Measurements from ENCODE around the gene PTGIR. TPM values are rescaled to one million over a fixed set of nuclear protein-coding genes. Genes with fewer than 3 reads are reported as not detected.

Gene PTGIR
- total RNA-seq, 1 experiment from 2014 or later = 0.14 TPM

DNA sequence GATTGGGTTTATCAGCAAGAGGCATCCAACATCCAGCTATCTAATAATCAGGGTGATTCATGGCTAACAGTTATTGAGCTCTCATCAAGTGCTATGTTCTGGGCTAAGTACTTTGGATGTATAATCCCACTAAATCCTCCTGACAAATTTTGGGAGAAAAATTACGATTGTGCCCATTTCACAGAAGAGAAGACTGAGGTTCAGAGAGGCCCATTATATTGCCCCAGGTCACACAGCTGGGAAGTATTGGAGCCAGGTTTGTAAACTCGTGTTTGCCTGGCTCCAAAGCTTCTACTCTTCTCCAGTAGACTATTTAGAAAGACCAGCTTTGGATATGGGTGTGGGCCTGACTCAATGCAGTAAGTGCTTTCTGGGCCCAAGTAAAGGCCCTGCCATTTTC lies 44.6 kb downstream of the PTGIR start:
- no peaks in the 10 kb centered on the region for H3K27me3 ChIP-seq (ENCODE audit: control insufficient read depth, insufficient read depth, low read length)

DNA sequence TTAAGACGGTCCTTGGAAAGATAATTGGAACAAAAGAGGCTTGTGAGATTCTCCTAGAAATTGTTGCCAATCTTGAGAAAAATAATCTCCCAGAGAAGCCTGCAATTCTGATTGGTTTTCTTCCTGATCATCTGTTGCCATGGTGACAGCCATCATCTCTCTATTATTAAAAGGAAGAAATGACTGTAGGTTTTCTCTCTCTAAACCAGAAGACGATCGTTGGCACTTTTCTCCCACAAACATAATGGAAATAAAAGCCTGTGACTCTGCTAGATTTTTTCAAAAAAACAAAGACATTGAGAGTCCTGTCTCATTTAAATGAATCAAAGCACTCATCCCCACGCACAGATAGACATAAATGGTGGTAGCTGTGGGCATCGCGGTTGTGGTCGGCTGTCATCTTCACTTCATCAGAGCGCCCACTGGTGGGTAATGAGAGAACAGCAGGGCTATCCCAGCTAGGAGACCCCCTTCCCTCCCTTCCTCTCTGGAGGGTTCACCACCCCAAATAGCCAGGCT lies 45.5 kb downstream of the PTGIR start:
- H3K27me3 ChIP-seq (ENCODE audit: control insufficient read depth, insufficient read depth, low read length) = no peaks in the 10 kb centered on the region
- H3K4me3 ChIP-seq (ENCODE audit: insufficient read depth, low read depth, low read length) = no peak overlapping the region
- DNase-seq = peak; percentile 81

More for the DNA sequence above, 44.6 kb downstream of the PTGIR start:
- Histone ChIP-seq H3K36me3 (replicated peaks; ENCODE audit: control insufficient read depth, insufficient read depth, low read length) (no peaks in the 10 kb centered on the region), H3K4me3 (ENCODE audit: insufficient read depth, low read depth, low read length) (no peak overlapping the region)
- DNase-seq = no peak

DNA sequence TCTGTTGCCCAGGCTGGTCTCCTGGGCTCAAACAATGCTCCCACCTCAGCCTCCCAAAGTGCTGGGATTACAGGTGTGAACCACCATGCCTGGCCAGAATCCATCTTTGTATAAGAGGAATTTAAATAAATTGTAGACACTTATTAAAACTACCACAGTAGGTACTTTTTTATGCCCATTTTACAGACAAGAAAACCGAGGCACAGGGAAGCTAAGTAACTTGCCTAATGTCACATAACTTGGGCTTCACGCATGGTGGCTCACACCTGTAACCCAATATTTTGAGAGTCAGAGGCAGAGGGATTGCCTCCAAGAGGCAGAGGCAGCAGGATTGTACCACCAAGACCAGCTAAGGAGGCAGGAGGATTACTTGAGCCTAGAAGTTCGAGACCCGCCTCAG lies 46.4 kb downstream of the PTGIR start:
- Histone ChIP-seq H3K4me3 (ENCODE audit: insufficient read depth, low read depth, low read length) (no peak overlapping the region), H3K36me3 (replicated peaks; ENCODE audit: control insufficient read depth, insufficient read depth, low read length) (no peaks in the 10 kb centered on the region), H3K27me3 (ENCODE audit: control insufficient read depth, insufficient read depth, low read length) (no peaks in the 10 kb centered on the region)
- no peak for DNase-seq

More for the DNA sequence above, 45.5 kb downstream of the PTGIR start:
- H3K36me3 ChIP-seq (replicated peaks; ENCODE audit: control insufficient read depth, insufficient read depth, low read length) = no peaks in the 10 kb centered on the region

DNA sequence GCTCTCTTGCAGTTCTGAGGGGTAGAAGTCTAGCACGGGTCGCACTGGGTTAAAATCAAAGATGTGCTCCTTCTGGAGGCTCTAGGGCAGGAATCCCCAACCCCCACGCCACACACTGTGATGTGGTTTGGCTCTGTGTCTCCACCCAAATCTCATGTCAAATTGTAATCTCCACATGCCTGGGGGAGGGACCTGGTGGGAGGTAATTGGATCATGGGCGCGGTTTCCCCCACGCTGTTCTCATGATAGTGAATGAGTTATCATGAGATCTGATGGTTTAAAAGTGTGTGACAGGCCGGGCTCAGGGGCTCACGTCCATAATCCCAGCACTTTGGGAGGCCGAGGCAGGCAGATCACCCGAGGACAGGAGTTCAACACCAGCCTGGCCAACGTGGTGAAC lies 50.4 kb downstream of the PTGIR start:
- H3K27me3 ChIP-seq (ENCODE audit: control insufficient read depth, insufficient read depth, low read length) = no peaks in the 10 kb centered on the region
- DNase-seq = no peak
- H3K36me3 ChIP-seq (replicated peaks; ENCODE audit: control insufficient read depth, insufficient read depth, low read length) = no peaks in the 10 kb centered on the region
- no peak overlapping the region for H3K4me3 ChIP-seq (ENCODE audit: insufficient read depth, low read depth, low read length)

DNA sequence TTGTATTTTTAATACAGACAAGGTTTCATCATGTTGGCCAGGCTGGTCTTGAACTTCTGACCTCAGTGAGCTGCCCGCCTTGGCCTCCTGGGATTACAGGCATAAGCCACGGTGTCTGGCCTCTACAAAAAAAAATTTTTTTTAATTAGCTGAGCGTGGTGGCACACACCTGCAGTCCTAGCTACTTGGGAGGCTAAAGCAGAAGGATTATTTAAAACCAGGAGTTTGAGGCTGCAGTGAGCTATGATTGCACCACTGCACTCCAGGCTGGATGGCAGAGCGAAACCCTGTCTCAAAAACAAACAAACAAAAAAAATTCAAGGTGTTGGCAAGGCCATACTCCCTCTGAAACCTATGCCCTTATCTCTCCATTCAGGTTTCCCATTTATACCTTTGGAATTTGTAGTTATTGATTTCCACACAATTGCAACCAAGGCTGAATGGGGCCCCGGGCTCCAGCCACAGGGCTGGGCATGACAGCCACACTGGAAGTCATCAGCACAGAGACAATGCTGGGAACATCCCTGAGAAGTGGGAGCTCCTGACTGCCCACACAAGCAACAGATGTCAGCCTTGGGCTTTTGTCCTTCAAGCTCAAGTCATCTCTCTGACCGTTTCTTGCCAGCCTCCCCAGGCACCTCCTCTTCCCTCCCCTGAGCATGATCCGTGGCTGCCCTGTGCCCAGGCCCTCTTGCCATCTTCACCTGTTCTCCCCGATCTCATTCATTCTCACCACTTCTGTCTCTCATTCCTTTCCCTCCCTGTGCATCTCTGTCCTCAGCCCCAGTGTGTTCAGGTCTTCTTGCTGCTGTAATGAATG lies 51.0 kb downstream of the PTGIR start:
- Histone ChIP-seq H3K36me3 (replicated peaks; ENCODE audit: control insufficient read depth, insufficient read depth, low read length) (no peaks in the 10 kb centered on the region), H3K27me3 (ENCODE audit: control insufficient read depth, insufficient read depth, low read length) (no peaks in the 10 kb centered on the region), H3K4me3 (ENCODE audit: insufficient read depth, low read depth, low read length) (no peak overlapping the region)
- no peak for DNase-seq

DNA sequence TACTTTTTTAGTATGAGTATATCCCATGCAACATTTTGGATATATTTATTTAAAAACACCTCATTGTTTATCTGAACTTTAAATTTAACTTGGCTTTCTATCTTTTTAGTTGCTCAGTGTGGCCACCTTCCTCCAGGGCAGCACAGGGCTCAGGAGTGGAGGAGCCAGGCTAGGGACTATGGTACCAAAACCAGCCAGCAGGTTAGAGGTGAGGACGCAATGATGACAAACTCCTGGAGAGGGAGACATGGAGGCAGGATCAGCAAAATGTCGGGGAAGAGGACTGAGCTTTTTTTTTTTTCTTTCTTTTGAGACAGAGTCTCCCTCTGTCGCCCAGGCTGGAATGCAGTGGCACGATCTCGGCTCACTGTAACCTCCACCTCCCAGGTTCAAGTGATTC lies 53.4 kb downstream of the PTGIR start:
- Histone ChIP-seq H3K4me3 (ENCODE audit: insufficient read depth, low read depth, low read length) (no peak overlapping the region), H3K36me3 (replicated peaks; ENCODE audit: control insufficient read depth, insufficient read depth, low read length) (no peaks in the 10 kb centered on the region), H3K27me3 (ENCODE audit: control insufficient read depth, insufficient read depth, low read length) (no peaks in the 10 kb centered on the region)
- DNase-seq = peak; percentile 86

Other genes with a start within 250 kb of the PTGIR start
- 39.6 and 44.3 TPM in 2 replicates for gene CCDC8, start 211.5 kb downstream of the PTGIR start, total RNA-seq (2014; rRNA removed; shearing (Covaris generic))
- gene PNMA8C, start 196.2 kb downstream of the PTGIR start, total RNA-seq (2014; rRNA removed; shearing (Covaris generic)) = 0.14 and 0.15 TPM in 2 replicates
- gene PNMA8A, start 153.5 kb downstream of the PTGIR start, total RNA-seq (2014; rRNA removed; shearing (Covaris generic)) = 17.4 and 23.9 TPM in 2 replicates
- 2.8 and 3.3 TPM in 2 replicates for gene PNMA8B, start 129.2 kb downstream of the PTGIR start, total RNA-seq (2014; rRNA removed; shearing (Covaris generic))
- 162 and 202 TPM in 2 replicates for gene CALM3, start 23.8 kb downstream of the PTGIR start, total RNA-seq (2014; rRNA removed; shearing (Covaris generic))
- not detected in 2 replicates for gene GNG8, start 11.1 kb upstream of the PTGIR start, total RNA-seq (2014; rRNA removed; shearing (Covaris generic))
- gene DACT3, start 36.1 kb upstream of the PTGIR start, total RNA-seq (2014; rRNA removed; shearing (Covaris generic)) = 0.37 and 0.55 TPM in 2 replicates
- 29.4 and 29.5 TPM in 2 replicates for gene PRKD2, start 92.0 kb upstream of the PTGIR start, total RNA-seq (2014; rRNA removed; shearing (Covaris generic))
- gene FKRP, start 121.0 kb upstream of the PTGIR start, total RNA-seq (2014; rRNA removed; shearing (Covaris generic)) = 15.8 and 22.4 TPM in 2 replicates
- 169 and 188 TPM in 2 replicates for gene STRN4, start 121.4 kb upstream of the PTGIR start, total RNA-seq (2014; rRNA removed; shearing (Covaris generic))
- gene SLC1A5, start 163.5 kb upstream of the PTGIR start, total RNA-seq (2014; rRNA removed; shearing (Covaris generic)) = 156 and 203 TPM in 2 replicates
- gene AP2S1, start 225.8 kb upstream of the PTGIR start, total RNA-seq (2014; rRNA removed; shearing (Covaris generic)) = 266 and 318 TPM in 2 replicates
- gene ARHGAP35, start 235.9 kb upstream of the PTGIR start, total RNA-seq (2014; rRNA removed; shearing (Covaris generic)) = 23.3 and 26.9 TPM in 2 replicates

All from H7 (cell line).